SW 1271 (cell line): ENCODE measurements around the gene FOXRED1.
A peak's percentile ranks its signal among the peaks of the same experiment; 100 is the strongest.
"Not testable (repeated sequence)": the region's sequence is repeated elsewhere in the genome, so short reads cannot be mapped to it uniquely, and the experiment has no call there.

Experiments used
- DNase-seq, 2 experiments: peaks; one replicate each; lab custom pipeline; 2025; lab: John Stamatoyannopoulos, UW

FOXRED1 gene

GRCh38 chr11:126268708-126269579, at the start of gene FOXRED1, which contains the start of gene SRPRA:
FOXRED1 (plus strand) TSS chr11:126269154; CDS start chr11:126269207, 53 bp downstream.
SRPRA (minus strand) TSS chr11:126268895; CDS start chr11:126268804, 91 bp downstream.
- peak; percentile 96 to 97 for DNase-seq

GRCh38 chr11:126219547-126219946, 49.4 kb upstream of the FOXRED1 start:
- no peak for DNase-seq

GRCh38 chr11:126224647-126225294, 44.2 kb upstream of the FOXRED1 start:
- no peak for DNase-seq

GRCh38 chr11:126225295-126225665, 43.7 kb upstream of the FOXRED1 start:
- no peak for DNase-seq

- no peak for DNase-seq
Measured at GRCh38 chr11:126226334-126227084, 42.4 kb upstream of the FOXRED1 start.

- no peak for DNase-seq
Measured at GRCh38 chr11:126229858-126230540, 39.0 kb upstream of the FOXRED1 start.

- DNase-seq, result no peak
Measured at GRCh38 chr11:126231725-126232459, 37.1 kb upstream of the FOXRED1 start.

GRCh38 chr11:126232683-126233082, 36.3 kb upstream of the FOXRED1 start:
- DNase-seq, result no peak

GRCh38 chr11:126233391-126233790, 35.6 kb upstream of the FOXRED1 start:
- DNase-seq, result no peak

- DNase-seq, result no peak
Measured at GRCh38 chr11:126246636-126247035, 22.3 kb upstream of the FOXRED1 start.

- DNase-seq, result no peak
Measured at GRCh38 chr11:126253265-126253664, 15.7 kb upstream of the FOXRED1 start.

- no peak for DNase-seq
Measured at GRCh38 chr11:126254819-126255218, 14.1 kb upstream of the FOXRED1 start.

- DNase-seq, result not testable (repeated sequence)
Measured at GRCh38 chr11:126255507-126255906, 13.4 kb upstream of the FOXRED1 start.

GRCh38 chr11:126256216-126256615, 12.7 kb upstream of the FOXRED1 start:
- DNase-seq, result no peak

GRCh38 chr11:126257144-126257543, 11.8 kb upstream of the FOXRED1 start:
- no peak for DNase-seq

- no peak for DNase-seq
Measured at GRCh38 chr11:126257764-126258163, 11.2 kb upstream of the FOXRED1 start.

- DNase-seq, result no peak
Measured at GRCh38 chr11:126262216-126262615, 6.7 kb upstream of the FOXRED1 start.

GRCh38 chr11:126263489-126263888, 5.5 kb upstream of the FOXRED1 start:
- no peak for DNase-seq

- DNase-seq, result no peak
Measured at GRCh38 chr11:126265811-126266210, 3.1 kb upstream of the FOXRED1 start.

- DNase-seq, result no peak
Measured at GRCh38 chr11:126267650-126268049, 1.3 kb upstream of the FOXRED1 start.

- DNase-seq, result no peak
Measured at GRCh38 chr11:126268361-126268707, 620 bp upstream of the FOXRED1 start.
